GM18502 (cell line): ENCODE data around the gene LSAMP.

Source experiments
- ATAC-seq: cut with Tn5 transposase; IDR thresholded peaks from one replicate; pipeline ENCODE4 v1.9.1; 2021; ENCODE audit warnings: mild to moderate bottlenecking; ENCODE audit not compliant: unreplicated experiment, poor library complexity

The LSAMP gene

DNA sequence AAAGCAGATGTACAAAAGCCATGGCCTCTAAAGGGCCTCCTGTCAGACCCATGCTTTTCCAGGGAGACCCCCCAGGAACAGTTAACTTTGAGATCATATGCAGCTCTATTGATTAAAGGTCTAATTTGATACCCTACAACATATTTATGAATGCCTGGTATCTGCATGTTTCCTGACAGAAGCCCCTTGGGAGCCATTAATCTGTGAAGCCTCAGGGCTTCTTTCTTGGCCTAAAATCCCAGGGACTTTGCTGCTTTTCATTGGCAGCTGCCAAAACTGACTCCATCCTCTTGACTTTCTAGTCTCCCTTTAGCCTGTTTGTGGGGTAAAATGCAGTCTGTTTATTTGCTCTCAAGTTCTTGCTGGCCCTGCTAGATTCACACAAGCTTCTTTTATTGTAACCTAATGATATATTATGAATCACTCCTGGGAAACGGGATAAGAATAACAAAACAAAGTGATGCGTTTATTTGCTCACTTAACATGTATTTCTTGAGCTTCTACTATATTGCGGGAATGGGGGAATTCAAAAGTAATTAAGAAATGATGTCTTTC is 257.0 kb downstream of the LSAMP start:
- no peak for ATAC-seq

- ATAC-seq = no peak
Measured at GRCh38 chr3:116186049-116186448, 259.2 kb downstream of the LSAMP start.

DNA sequence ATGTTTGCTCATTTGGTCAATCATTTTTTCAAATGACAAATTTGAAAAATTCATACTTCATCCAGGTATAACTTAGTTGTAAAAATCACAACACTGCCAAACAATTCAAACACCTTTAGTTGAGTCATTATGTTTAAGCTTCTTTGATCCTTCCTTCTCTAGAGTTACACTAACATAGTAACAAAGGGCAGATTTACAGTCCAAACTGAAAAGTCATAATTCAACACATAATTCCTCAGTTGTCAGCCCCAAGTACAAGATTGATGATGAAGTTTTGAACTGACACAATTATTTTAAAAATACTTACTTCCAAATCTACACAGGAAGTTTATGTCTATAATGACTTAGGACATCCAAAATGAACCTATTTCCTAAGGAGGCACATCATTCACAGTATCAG is 264.1 kb downstream of the LSAMP start:
- ATAC-seq = no peak

- no peak for ATAC-seq
Measured at GRCh38 chr3:116179091-116179490, 266.2 kb downstream of the LSAMP start.

GRCh38 chr3:116176974-116177555 is 268.2 kb downstream of the LSAMP start:
- ATAC-seq = no peak

DNA sequence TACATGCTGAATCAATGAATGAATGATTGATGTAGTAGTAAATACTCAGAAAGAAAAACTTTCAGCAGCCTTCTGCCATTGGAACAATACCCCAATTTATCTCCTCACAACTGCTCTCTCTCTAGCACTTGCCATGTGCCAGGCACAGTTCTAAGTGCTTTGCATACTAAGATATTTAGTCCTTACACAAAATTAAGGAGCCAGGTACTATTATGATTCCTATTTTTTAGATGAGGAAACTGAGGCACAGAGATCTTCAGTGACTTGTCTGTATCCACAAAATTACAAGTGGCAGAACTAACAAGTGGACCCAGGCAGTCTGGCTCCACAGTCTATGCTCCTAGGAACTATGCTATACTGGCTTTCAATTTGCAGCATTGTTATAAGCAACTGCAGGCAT is 279.2 kb downstream of the LSAMP start:
- no peak for ATAC-seq

DNA sequence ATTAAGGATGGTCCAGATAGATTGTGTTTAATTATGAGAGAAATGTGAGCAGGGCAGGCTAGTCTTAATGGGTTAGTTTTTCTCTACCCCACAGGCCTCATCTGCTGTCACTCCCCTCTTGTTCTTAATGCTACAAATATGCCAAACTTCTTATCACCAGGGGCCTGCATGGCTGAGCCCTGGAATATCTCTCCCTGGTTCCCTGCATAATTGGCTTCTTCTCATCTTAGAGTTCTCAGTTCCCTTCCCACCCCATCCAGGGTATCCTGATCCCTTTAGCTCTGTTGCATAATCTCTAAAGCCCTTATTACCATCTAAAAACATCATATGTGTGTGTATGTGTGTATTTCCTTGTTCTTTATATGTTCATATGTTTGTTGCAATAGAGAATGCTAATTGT is 279.6 kb downstream of the LSAMP start:
- no peak for ATAC-seq

DNA sequence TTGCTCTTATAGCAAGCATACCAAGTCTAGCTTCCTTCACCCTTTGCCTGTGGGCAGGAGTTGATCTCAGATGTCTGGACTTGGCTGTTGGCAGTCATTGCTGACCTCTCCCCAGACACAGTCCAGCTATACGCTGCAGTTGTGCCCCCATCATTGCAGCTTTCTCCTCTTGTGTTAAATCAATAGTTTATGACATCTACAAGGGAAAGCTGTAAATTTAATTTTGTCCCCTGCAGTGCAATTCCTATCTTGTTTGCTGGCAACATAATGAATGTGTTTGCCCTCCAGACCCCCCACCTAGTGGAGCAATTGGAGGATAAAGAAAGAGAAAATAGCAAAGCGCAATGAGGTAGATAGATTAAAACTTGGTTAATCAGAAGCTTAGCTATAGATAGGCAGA is 280.2 kb downstream of the LSAMP start:
- no peak for ATAC-seq

DNA sequence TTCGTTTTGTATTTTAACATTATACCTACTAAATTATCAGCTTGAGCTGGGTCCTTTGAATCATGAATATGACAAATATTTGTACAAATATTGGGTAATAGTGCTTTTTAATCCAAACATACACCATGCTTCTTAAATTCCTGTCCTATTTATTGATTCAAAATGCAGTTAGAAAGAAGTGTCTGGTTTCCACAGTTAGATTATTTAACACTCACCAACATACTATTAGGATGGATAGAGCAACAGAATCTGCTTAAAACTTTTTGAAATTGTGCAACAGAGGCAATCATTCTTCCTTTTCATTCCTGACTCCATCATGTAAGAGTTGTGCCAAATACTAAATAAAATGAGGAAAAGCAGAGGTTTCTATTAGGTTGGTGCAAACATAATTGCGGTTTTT is 281.2 kb downstream of the LSAMP start:
- ATAC-seq = no peak

DNA sequence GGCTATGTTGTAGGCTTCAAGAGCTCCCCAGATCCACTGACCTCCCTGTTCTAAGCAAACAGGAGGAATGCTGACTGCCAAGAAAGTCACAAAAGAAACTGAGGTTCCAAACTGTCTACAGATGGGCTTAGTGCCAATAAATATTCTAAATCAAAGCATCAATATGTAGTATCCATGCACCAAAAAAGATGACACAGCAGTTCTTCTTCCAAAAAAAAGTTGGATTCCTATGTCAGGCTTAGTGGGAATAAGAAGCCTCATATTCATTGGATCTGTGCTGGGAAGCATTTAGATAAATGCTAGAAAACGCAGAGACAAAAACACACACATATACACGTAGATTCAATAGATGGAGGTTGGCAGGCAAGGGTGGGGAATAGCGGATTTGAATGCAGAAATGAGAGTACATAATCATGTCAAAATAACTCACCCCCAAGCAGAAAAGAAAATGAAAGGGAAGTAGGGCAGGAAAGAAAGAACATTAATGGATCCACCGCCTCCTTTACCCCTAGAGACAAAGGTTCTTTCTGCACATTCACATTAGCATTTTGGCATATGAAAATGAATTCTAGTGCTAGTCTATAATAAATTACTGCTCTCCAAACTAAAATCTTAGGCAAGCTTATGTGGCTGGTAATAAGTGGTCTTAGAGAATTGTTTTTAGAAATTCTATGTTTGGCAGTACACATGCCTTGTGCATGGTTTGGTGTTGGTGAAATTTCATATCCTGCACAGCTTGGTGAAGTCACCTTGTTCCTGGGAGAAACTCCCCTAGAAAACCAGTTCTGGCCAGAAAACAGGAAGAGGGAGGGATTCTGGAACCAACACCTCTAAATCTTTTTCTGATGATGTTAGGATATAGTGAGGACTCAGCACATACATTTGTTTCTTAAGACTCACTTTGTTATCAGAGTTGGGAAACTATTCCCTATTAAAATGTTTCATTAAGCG is 283.4 kb downstream of the LSAMP start:
- ATAC-seq = no peak

DNA sequence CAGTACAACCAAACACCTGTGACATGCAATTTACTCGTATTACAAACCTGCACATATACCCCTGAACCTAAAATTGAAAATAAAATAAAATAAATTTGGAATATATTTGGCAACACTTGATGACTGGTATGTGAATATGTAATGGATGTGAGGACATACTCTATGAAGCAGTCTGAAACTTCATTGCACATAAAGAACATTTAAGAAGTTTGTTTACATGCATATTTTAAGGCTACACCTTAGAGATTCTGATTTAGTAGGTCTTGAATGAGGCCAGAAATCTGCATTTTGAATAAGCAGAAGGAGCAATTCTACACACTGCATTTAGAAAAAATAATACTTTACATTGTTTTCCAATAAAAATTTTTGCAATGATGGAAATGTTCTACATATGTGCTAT is 284.7 kb downstream of the LSAMP start:
- no peak for ATAC-seq

GRCh38 chr3:116155841-116156240 is 289.4 kb downstream of the LSAMP start:
- ATAC-seq = no peak

GRCh38 chr3:116154389-116154788 is 290.9 kb downstream of the LSAMP start:
- no peak for ATAC-seq

- ATAC-seq = no peak
Measured at GRCh38 chr3:116153174-116153573, 292.1 kb downstream of the LSAMP start.

DNA sequence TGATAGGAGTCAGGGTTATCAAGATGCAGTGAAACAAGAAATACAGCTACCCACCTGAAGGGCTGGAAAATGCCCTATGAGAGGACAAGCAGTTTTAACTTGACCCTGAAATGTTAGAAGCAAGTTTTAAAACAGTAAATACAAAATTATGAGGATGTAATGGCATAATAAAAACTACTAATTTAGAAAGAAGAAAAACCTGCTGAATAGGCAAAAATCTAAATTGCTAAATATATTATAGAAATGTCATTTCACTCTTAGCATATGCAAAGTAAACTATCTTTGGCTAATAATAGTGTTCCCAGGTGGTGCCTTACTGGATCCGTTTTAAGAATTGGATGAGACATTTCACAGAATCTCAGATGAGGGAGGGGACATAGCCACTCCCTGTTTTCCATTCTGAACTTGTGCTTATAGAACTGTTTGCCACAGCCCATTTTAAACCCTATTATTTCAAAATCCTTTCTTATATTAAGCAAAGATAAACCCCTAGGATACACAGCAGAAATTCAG is 294.6 kb downstream of the LSAMP start:
- ATAC-seq = no peak

DNA sequence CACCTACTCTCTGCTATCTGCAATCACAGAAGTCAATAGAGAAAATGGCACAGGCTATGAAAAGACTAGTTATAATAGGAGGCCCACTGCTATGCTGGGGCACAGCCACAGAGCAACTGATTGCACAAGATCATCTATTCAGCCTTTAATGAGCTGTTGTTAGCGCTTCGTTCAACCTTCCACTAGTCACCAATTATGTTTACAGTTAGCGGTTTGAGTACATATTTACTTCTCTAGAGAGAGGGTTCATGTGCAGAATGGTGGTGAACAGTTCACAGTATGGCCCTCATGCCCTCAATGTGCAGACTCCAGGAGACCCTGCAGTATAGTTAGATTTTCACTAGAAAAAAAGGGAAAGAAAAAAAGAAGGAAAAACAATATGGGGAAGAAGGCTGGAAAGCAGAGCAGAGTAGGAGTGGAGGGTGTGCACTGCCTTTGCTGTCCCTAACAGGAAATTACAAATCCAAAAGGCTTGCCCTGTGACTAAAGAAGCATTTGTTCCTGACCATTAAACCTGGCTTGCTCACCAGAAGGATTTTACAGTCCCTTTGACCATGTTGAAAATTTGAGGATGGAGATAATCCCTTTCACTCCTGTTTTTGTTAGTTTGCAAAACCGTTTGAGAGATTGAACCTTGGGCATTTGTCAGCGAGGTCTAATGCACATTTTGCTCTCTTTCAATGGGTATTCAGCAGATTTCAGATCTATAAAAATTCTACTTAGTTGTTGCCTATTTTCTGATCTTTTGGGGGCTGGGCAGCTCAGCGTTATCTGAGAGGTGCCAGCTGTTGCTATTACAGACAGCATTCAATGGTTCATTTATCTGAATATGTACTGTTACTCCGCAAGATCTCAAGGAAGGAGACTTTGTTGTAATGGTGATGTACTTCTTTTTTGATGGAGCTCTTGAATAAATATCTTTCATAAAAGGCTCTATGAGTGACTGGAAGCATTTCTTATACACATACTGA is 296.1 kb downstream of the LSAMP start:
- no peak for ATAC-seq

- no peak for ATAC-seq
Measured at GRCh38 chr3:116145613-116146012, 299.7 kb downstream of the LSAMP start.

GRCh38 chr3:116141724-116142123 is 303.6 kb downstream of the LSAMP start:
- ATAC-seq = no peak

- peak; percentile 67 for ATAC-seq
Measured at GRCh38 chr3:116140100-116140689, 305.1 kb downstream of the LSAMP start.

GRCh38 chr3:116139641-116140040 is 305.6 kb downstream of the LSAMP start:
- ATAC-seq = peak; percentile 79
